Measurements from ENCODE around the gene CD3G.
A peak's percentile ranks its signal among the peaks of the same experiment; 100 is the strongest.
"Not testable (repeated sequence)": the region's sequence is repeated elsewhere in the genome, so short reads cannot be mapped to it uniquely, and the experiment has no call there.

Gene CD3G

GRCh38 chr11:118380571-118380970 lies 36.4 kb downstream of the CD3G start:
- DNase-seq (ENCODE audit: low spot score): no peak

GRCh38 chr11:118382954-118383353 lies 38.8 kb downstream of the CD3G start:
- no peak for DNase-seq (ENCODE audit: low spot score)

- no peak for DNase-seq (ENCODE audit: low spot score)
Measured at GRCh38 chr11:118383657-118384056, 39.5 kb downstream of the CD3G start.

- DNase-seq (ENCODE audit: low spot score): no peak
Measured at GRCh38 chr11:118396097-118396501, 52.0 kb downstream of the CD3G start.

- DNase-seq (ENCODE audit: low spot score): no peak
Measured at GRCh38 chr11:118397448-118397847, 53.3 kb downstream of the CD3G start.

GRCh38 chr11:118398791-118399559 lies 54.8 kb downstream of the CD3G start:
- DNase-seq (ENCODE audit: low spot score): no peak

- peak; percentile 83 for DNase-seq (ENCODE audit: low spot score)
Measured at GRCh38 chr11:118401151-118401879, 57.2 kb downstream of the CD3G start, which contains the start of gene ATP5MG. Gene ATP5MG (plus strand): TSS chr11:118401606. CDS start chr11:118401666, 60 bp downstream.

GRCh38 chr11:118401880-118402590 lies 57.9 kb downstream of the CD3G start:
- peak; percentile 74 for DNase-seq (ENCODE audit: low spot score)

- not testable (repeated sequence) for DNase-seq (ENCODE audit: low spot score)
Measured at GRCh38 chr11:118402594-118402993, 58.5 kb downstream of the CD3G start.
